ENCODE measurements around the gene REEP5.
A peak's percentile ranks its signal among the peaks of the same experiment; 100 is the strongest.

The REEP5 gene

DNA sequence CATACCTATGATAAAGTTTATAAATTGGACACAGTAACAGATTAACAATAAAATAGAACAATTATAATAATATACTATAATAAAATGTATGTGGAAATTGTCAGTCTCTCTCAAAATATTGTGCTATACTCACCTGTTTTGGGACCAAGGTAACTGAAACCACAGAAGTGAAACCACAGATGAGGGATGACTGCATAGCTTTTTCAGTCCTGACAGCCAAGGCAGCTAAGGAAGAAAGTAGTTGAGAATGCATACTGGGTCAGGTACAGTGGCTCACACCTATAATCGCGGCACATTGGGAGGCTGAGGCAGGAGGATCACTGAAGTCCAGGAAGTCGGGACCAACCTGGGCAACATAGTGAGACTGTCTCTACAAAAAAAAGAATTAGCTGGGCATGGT, 52.1 kb downstream of the REEP5 start:
- Histone ChIP-seq H3K9ac (ENCODE audit: low read length) (no peak overlapping the region), H3K79me2 (ENCODE audit: low read length) (peaks cover 58% of the 10 kb centered on the region), H3K27ac (ENCODE audit: low read length) (peak overlapping the region; percentile 69; the same call in 1 of the 2 replicates), H3K4me2 (ENCODE audit: low read depth, low read length) (peak overlapping the region; percentile 16; the same call in 1 of the 2 replicates), H3K4me3 (ENCODE audit: low read length) (no peak overlapping the region), H2AFZ (ENCODE audit: low read length) (no peak overlapping the region), H3K9me2 (replicated peaks; ENCODE audit: insufficient read depth, low read length) (no peaks in the 10 kb centered on the region), H3K9me3 (replicated peaks; ENCODE audit: insufficient read depth, low read length) (no peaks in the 10 kb centered on the region), H3K4me1 (ENCODE audit: low read length) (peaks cover 39% of the 10 kb centered on the region), H4K20me1 (ENCODE audit: insufficient read depth, low read length) (no peaks in the 10 kb centered on the region), H3K27me3 (replicated peaks; ENCODE audit: insufficient read depth, low read length) (no peaks in the 10 kb centered on the region), H3K36me3 (replicated peaks; ENCODE audit: insufficient read depth, low read length) (peaks cover 15% of the 10 kb centered on the region), H3F3A (ENCODE audit: insufficient read depth, low read length) (peaks cover 31% of the 10 kb centered on the region)
- TF ChIP-seq EZH2phosphoT487 (IDR thresholded peaks at IDR 0.05; ENCODE audit: low read length) = no peak
- DNase-seq = peak; percentile 85

DNA sequence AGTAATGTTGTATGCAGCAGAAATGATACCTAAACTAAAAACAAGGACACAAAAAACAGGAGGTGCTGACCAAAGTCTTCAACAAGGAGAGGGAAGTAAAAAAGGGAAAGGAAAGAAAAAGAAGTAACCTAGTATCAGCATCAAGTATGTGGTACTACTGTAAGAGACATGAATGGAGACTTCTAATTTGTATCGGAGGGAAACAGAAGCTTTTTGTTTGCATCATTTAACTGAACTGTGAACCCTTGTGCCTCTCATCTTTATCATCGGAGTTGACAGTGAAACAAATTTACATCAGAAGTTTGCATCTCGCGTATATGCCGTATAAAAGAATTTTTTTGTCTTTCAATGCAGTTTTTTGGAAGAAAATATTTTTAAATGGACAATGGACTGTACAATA, 54.6 kb downstream of the REEP5 start:
- no peak for DNase-seq
- H3K36me3 ChIP-seq (replicated peaks; ENCODE audit: insufficient read depth, low read length) = peaks cover 27% of the 10 kb centered on the region
- H3K9ac ChIP-seq (ENCODE audit: low read length) = no peak overlapping the region
- no peak for TF ChIP-seq EZH2phosphoT487 (IDR thresholded peaks at IDR 0.05; ENCODE audit: low read length)
- TF ChIP-seq, protein P1, sequence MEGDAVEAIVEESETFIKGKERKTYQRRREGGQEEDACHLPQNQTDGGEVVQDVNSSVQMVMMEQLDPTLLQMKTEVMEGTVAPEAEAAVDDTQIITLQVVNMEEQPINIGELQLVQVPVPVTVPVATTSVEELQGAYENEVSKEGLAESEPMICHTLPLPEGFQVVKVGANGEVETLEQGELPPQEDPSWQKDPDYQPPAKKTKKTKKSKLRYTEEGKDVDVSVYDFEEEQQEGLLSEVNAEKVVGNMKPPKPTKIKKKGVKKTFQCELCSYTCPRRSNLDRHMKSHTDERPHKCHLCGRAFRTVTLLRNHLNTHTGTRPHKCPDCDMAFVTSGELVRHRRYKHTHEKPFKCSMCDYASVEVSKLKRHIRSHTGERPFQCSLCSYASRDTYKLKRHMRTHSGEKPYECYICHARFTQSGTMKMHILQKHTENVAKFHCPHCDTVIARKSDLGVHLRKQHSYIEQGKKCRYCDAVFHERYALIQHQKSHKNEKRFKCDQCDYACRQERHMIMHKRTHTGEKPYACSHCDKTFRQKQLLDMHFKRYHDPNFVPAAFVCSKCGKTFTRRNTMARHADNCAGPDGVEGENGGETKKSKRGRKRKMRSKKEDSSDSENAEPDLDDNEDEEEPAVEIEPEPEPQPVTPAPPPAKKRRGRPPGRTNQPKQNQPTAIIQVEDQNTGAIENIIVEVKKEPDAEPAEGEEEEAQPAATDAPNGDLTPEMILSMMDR (IDR thresholded peaks at IDR 0.05; ENCODE audit: low read length) = no peak
- H3K79me2 ChIP-seq (ENCODE audit: low read length) = peaks cover 77% of the 10 kb centered on the region
- peaks cover 36% of the 10 kb centered on the region for H3K4me1 ChIP-seq (ENCODE audit: low read length)
- peaks cover 31% of the 10 kb centered on the region for H3F3A ChIP-seq (ENCODE audit: insufficient read depth, low read length)
- no peaks in the 10 kb centered on the region for H3K9me3 ChIP-seq (replicated peaks; ENCODE audit: insufficient read depth, low read length)
- no peak overlapping the region for H2AFZ ChIP-seq (ENCODE audit: low read length)
- no peak overlapping the region for H3K4me2 ChIP-seq (ENCODE audit: low read depth, low read length)
- no peaks in the 10 kb centered on the region for H3K9me2 ChIP-seq (replicated peaks; ENCODE audit: insufficient read depth, low read length)
- H3K4me3 ChIP-seq (ENCODE audit: low read length) = no peak overlapping the region
- no peak overlapping the region for H3K27ac ChIP-seq (ENCODE audit: low read length)
- no peaks in the 10 kb centered on the region for H3K27me3 ChIP-seq (replicated peaks; ENCODE audit: insufficient read depth, low read length)
- no peaks in the 10 kb centered on the region for H4K20me1 ChIP-seq (ENCODE audit: insufficient read depth, low read length)

DNA sequence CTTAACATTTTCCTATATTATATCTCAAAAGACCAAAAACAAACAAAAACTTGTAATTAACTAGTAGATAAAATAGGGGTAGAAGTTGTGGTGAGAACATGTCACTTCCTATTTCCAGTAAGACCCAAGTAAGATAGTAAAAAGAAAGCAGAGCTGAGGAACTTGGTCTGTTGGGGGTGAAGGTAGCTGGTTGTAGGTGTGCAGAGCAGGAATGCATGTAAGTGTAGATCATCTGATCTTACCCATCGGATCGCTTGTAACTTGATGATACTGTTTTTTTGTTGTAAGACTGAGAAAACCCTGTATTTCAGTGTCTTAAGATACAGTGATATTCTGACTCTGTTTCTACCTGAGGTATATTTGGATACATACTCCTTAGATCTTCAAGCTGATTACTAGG, 55.3 kb downstream of the REEP5 start:
- Histone ChIP-seq H3K9me3 (replicated peaks; ENCODE audit: insufficient read depth, low read length) (no peaks in the 10 kb centered on the region), H3K79me2 (ENCODE audit: low read length) (peaks cover 83% of the 10 kb centered on the region), H3K27me3 (replicated peaks; ENCODE audit: insufficient read depth, low read length) (no peaks in the 10 kb centered on the region), H2AFZ (ENCODE audit: low read length) (no peak overlapping the region), H3K9ac (ENCODE audit: low read length) (no peak overlapping the region), H3F3A (ENCODE audit: insufficient read depth, low read length) (peaks cover 31% of the 10 kb centered on the region), H3K36me3 (replicated peaks; ENCODE audit: insufficient read depth, low read length) (peaks cover 27% of the 10 kb centered on the region), H3K27ac (ENCODE audit: low read length) (no peak overlapping the region), H3K4me1 (ENCODE audit: low read length) (peaks cover 38% of the 10 kb centered on the region), H3K4me3 (ENCODE audit: low read length) (no peak overlapping the region), H3K4me2 (ENCODE audit: low read depth, low read length) (no peak overlapping the region), H3K9me2 (replicated peaks; ENCODE audit: insufficient read depth, low read length) (no peaks in the 10 kb centered on the region), H4K20me1 (ENCODE audit: insufficient read depth, low read length) (no peaks in the 10 kb centered on the region)
- TF ChIP-seq EZH2phosphoT487 (IDR thresholded peaks at IDR 0.05; ENCODE audit: low read length) = no peak
- TF ChIP-seq, protein P1 (IDR thresholded peaks at IDR 0.05; ENCODE audit: low read length) = no peak
- TF ChIP-seq EZH2 (optimal IDR thresholded peaks at IDR 0.05; ENCODE audit: low read depth, low read length) = no peak
- no peak for DNase-seq

GRCh38 chr5:112865128-112865527, 56.9 kb downstream of the REEP5 start:
- Histone ChIP-seq H3K4me2 (ENCODE audit: low read depth, low read length) (no peak overlapping the region), H3K4me3 (ENCODE audit: low read length) (no peak overlapping the region), H3K9me3 (replicated peaks; ENCODE audit: insufficient read depth, low read length) (no peaks in the 10 kb centered on the region), H2AFZ (ENCODE audit: low read length) (no peak overlapping the region), H3K36me3 (replicated peaks; ENCODE audit: insufficient read depth, low read length) (peaks cover 27% of the 10 kb centered on the region), H3K27me3 (replicated peaks; ENCODE audit: insufficient read depth, low read length) (no peaks in the 10 kb centered on the region), H4K20me1 (ENCODE audit: insufficient read depth, low read length) (no peaks in the 10 kb centered on the region), H3K27ac (ENCODE audit: low read length) (no peak overlapping the region), H3K9ac (ENCODE audit: low read length) (no peak overlapping the region), H3K79me2 (ENCODE audit: low read length) (peaks cover 77% of the 10 kb centered on the region), H3K4me1 (ENCODE audit: low read length) (peaks cover 30% of the 10 kb centered on the region), H3K9me2 (replicated peaks; ENCODE audit: insufficient read depth, low read length) (no peaks in the 10 kb centered on the region), H3F3A (ENCODE audit: insufficient read depth, low read length) (peaks cover 31% of the 10 kb centered on the region)
- TF ChIP-seq, protein P1 (IDR thresholded peaks at IDR 0.05; ENCODE audit: low read length) = no peak
- no peak for TF ChIP-seq EZH2phosphoT487 (IDR thresholded peaks at IDR 0.05; ENCODE audit: low read length)
- DNase-seq = no peak

Measured in MM.1S (cell line).